GM12864 (cell line): ENCODE results near the gene CHI3L1.

Experiments
- DNase-seq: peaks from one replicate; pipeline ENCODE4 v3.0.0-alpha.2; 2011; ENCODE audit warnings: low read depth
- H3K4me3 ChIP-seq: 2 replicates; pipeline ENCODE4 v1.5.1; 2011; ENCODE audit warnings: mild to moderate bottlenecking, low read depth, low read length, control low read depth
- CTCF ChIP-seq: IDR thresholded peaks from 2 replicates; pipeline ENCODE4 v1.5.1; 2011; ENCODE audit warnings: low read depth, mild to moderate bottlenecking, moderate library complexity, low read length, control low read depth, inconsistent platforms; ENCODE audit errors: missing control alignments

CHI3L1 gene

GRCh38 chr1:203135636-203136305 lies 50.7 kb downstream of the CHI3L1 start:
- no peak for DNase-seq
- H3K4me3 ChIP-seq = no peak overlapping the region
- no peak for TF ChIP-seq CTCF

- no peak for TF ChIP-seq CTCF
- no peak for DNase-seq
- H3K4me3 ChIP-seq = no peak overlapping the region
These were observed 52.4 kb downstream of the CHI3L1 start for GRCh38 chr1:203133970-203134725.

GRCh38 chr1:203131548-203132200 lies 54.8 kb downstream of the CHI3L1 start:
- H3K4me3 ChIP-seq = no peak overlapping the region
- TF ChIP-seq CTCF = no peak
- no peak for DNase-seq

- H3K4me3 ChIP-seq = no peak overlapping the region
- no peak for DNase-seq
- no peak for TF ChIP-seq CTCF
These were observed 56.0 kb downstream of the CHI3L1 start for GRCh38 chr1:203130358-203130985.

GRCh38 chr1:203129501-203130231 lies 56.8 kb downstream of the CHI3L1 start:
- DNase-seq = no peak
- no peak for TF ChIP-seq CTCF
- H3K4me3 ChIP-seq = no peak overlapping the region
